Type B pancreatic cell (in vitro differentiated cells): Measurements from ENCODE around the gene PHC2. TPM values are rescaled to one million over a fixed set of nuclear protein-coding genes. Genes with fewer than 3 reads are reported as not detected.

Experiments
- DNase-seq: peaks from one replicate; pipeline ENCODE4 v3.0.0; 2021; ENCODE audit warnings: mixed read lengths; ENCODE audit not compliant: unreplicated experiment; ENCODE audit errors: extremely low spot score
- H3K27ac Mint-ChIP-seq: 2 replicates; pipeline ENCODE4 v1.8.0; 2021; ENCODE audit warnings: mild to moderate bottlenecking, mixed read lengths
- H3K27me3 Mint-ChIP-seq: 2 replicates; pipeline ENCODE4 v1.8.0; 2021; ENCODE audit warnings: mixed read lengths
- H3K36me3 Mint-ChIP-seq: 2 replicates; pipeline ENCODE4 v1.8.0; 2021; ENCODE audit warnings: mixed read lengths
- H3K4me1 Mint-ChIP-seq: one replicate; pipeline ENCODE4 v1.8.0; 2021; ENCODE audit warnings: mixed read lengths; ENCODE audit not compliant: unreplicated experiment
- H3K4me3 Mint-ChIP-seq: 2 replicates; pipeline ENCODE4 v1.8.0; 2021; ENCODE audit warnings: mild to moderate bottlenecking, mixed read lengths
- H3K9me3 Mint-ChIP-seq: 2 replicates; pipeline ENCODE4 v1.8.0; 2021; ENCODE audit warnings: mixed read lengths
- CTCF ChIP-seq: fragments of 200-600 bp; sonication (generic); conservative IDR thresholded peaks from 2 replicates; pipeline ENCODE4 v1.5.0; 2021; ENCODE audit warnings: antibody characterized with exemption, mild to moderate bottlenecking
- total RNA-seq: library from RNA; stranded (reverse); gene quantifications from 2 replicates; pipeline ENCODE4 v1.2.1, GENCODE V29; 2021; ENCODE audit warnings: low replicate concordance

Gene PHC2
- total RNA-seq, 1 donor from 2014 or later = 106 TPM

- no peaks in the 10 kb centered on the region for H3K27me3 Mint-ChIP-seq
- H3K9me3 Mint-ChIP-seq = no peaks in the 10 kb centered on the region
- TF ChIP-seq CTCF = no peak
- no peaks in the 10 kb centered on the region for H3K36me3 Mint-ChIP-seq
- no peak for DNase-seq
- no peak overlapping the region for H3K4me3 Mint-ChIP-seq
- no peak overlapping the region for H3K27ac Mint-ChIP-seq
- H3K4me1 Mint-ChIP-seq = peaks cover 12% of the 10 kb centered on the region
Measured at GRCh38 chr1:33401471-33401870, 29.4 kb downstream of the PHC2 start.

GRCh38 chr1:33400153-33400911 lies 30.6 kb downstream of the PHC2 start:
- Mint-ChIP-seq H3K36me3 (no peaks in the 10 kb centered on the region), H3K27ac (no peak overlapping the region), H3K4me1 (peaks cover 12% of the 10 kb centered on the region), H3K27me3 (no peaks in the 10 kb centered on the region), H3K9me3 (no peaks in the 10 kb centered on the region), H3K4me3 (no peak overlapping the region)
- DNase-seq = no peak
- no peak for TF ChIP-seq CTCF

GRCh38 chr1:33399375-33399774 lies 31.5 kb downstream of the PHC2 start:
- Mint-ChIP-seq H3K4me1 (peaks cover 12% of the 10 kb centered on the region), H3K36me3 (no peaks in the 10 kb centered on the region), H3K9me3 (no peaks in the 10 kb centered on the region), H3K4me3 (no peak overlapping the region), H3K27me3 (no peaks in the 10 kb centered on the region), H3K27ac (no peak overlapping the region)
- TF ChIP-seq CTCF = no peak
- no peak for DNase-seq

GRCh38 chr1:33397994-33398393 lies 32.9 kb downstream of the PHC2 start:
- no peak for TF ChIP-seq CTCF
- Mint-ChIP-seq H3K27me3 (no peaks in the 10 kb centered on the region), H3K9me3 (no peaks in the 10 kb centered on the region), H3K4me3 (no peak overlapping the region), H3K36me3 (no peaks in the 10 kb centered on the region), H3K27ac (no peak overlapping the region), H3K4me1 (peaks cover 24% of the 10 kb centered on the region)
- DNase-seq = no peak

GRCh38 chr1:33397125-33397506 lies 33.8 kb downstream of the PHC2 start:
- Mint-ChIP-seq H3K4me1 (peaks cover 33% of the 10 kb centered on the region), H3K9me3 (no peaks in the 10 kb centered on the region), H3K27me3 (no peaks in the 10 kb centered on the region), H3K4me3 (no peak overlapping the region), H3K36me3 (no peaks in the 10 kb centered on the region), H3K27ac (no peak overlapping the region)
- DNase-seq = no peak
- no peak for TF ChIP-seq CTCF
